ENCODE measurements around the gene CDH3. TPM values are rescaled to one million over a fixed set of nuclear protein-coding genes. Genes with fewer than 3 reads are reported as not detected.

Gene CDH3
- total RNA-seq, 2 experiments from 2014 or later, result 0.22 to 0.74 TPM

DNA sequence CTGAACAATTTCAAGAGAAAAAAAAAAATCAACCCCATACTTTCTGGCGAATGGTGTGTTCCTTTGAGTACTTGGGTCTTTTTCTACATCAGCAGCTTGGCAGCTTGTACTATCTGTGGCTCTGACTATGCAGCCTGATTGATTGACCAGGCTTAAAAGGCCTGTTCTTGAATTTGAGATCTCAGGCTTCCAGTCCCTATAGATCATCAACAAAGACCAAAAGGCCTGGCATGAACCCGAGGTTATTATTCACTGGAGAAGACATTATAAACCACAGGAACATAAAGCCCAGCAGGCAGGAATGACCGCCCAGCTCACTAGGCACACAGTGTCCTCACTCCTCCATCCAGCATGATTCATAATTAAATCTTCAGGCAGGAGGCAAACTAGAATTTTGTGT, 32.1 kb upstream of the CDH3 start:
- POLR2A ChIA-PET, result no interaction called here
- no peak overlapping the region for H3K27ac ChIP-seq (ENCODE audit: low read depth in 1 of 2, low read length in 2 of 2)
- CTCF ChIA-PET, result no interaction called here
- H3K4me3 Mint-ChIP-seq, result no peak overlapping the region
- no peaks in the 10 kb centered on the region for H3K27me3 Mint-ChIP-seq
- peaks cover 0 to 10% of the 10 kb centered on the region in 2 experiments for H3K9me3 ChIP-seq (ENCODE audit: control insufficient read depth in 1 of 2, insufficient read depth in 1 of 2, low read length in 2 of 2)
- intact Hi-C loops (cut with DNase I, micrococcal nuclease), result no loop called here
- H3K4me1 ChIP-seq (ENCODE audit: insufficient read depth, low read length), result no peaks in the 10 kb centered on the region
- no peaks in the 10 kb centered on the region for H3K36me3 ChIP-seq (ENCODE audit: insufficient read depth, low read length)
- ATAC-seq (ENCODE audit: poor library complexity) (no peak), DNase-seq (no peak)
- TF ChIP-seq, protein P1, sequence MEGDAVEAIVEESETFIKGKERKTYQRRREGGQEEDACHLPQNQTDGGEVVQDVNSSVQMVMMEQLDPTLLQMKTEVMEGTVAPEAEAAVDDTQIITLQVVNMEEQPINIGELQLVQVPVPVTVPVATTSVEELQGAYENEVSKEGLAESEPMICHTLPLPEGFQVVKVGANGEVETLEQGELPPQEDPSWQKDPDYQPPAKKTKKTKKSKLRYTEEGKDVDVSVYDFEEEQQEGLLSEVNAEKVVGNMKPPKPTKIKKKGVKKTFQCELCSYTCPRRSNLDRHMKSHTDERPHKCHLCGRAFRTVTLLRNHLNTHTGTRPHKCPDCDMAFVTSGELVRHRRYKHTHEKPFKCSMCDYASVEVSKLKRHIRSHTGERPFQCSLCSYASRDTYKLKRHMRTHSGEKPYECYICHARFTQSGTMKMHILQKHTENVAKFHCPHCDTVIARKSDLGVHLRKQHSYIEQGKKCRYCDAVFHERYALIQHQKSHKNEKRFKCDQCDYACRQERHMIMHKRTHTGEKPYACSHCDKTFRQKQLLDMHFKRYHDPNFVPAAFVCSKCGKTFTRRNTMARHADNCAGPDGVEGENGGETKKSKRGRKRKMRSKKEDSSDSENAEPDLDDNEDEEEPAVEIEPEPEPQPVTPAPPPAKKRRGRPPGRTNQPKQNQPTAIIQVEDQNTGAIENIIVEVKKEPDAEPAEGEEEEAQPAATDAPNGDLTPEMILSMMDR (IDR thresholded peaks at IDR 0.05), result no peak
- no peak overlapping the region for H3K4me3 ChIP-seq (ENCODE audit: low read length)
- no peaks in the 10 kb centered on the region for H3K9me3 Mint-ChIP-seq
- H3K36me3 Mint-ChIP-seq (ENCODE audit: low read depth), result no peaks in the 10 kb centered on the region
- H3K27me3 ChIP-seq (ENCODE audit: control insufficient read depth in 1 of 2, insufficient read depth in 2 of 2, low read length in 2 of 2), result no peaks in the 10 kb centered on the region
- H3K27ac Mint-ChIP-seq, result no peak overlapping the region
- H3K4me1 Mint-ChIP-seq (ENCODE audit: low read depth), result no peaks in the 10 kb centered on the region

DNA sequence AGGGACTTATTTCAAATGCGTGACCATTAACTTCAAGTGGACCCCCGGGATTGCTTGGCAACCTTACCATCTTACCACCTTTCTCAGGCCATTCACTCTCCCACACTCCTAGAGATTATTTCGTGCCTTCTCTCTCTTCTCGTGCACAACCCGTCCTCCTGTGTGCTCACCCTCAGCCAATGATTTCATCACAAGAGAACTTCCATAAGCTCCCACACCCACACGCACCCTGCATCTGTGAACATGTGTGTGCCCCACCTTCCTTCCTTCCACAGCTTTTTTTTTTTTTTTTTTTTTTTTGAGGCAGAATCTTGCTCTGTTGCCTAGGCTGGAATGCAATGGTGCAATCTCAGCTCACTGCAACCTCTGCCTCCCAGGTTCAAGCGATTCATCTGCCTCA, 27.4 kb upstream of the CDH3 start:
- Histone ChIP-seq H3K27me3 (ENCODE audit: control insufficient read depth in 1 of 2, insufficient read depth in 2 of 2, low read length in 2 of 2) (no peaks in the 10 kb centered on the region), H3K4me3 (ENCODE audit: low read length) (no peak overlapping the region), H3K36me3 (ENCODE audit: insufficient read depth, low read length) (no peaks in the 10 kb centered on the region), H3K9me3 (ENCODE audit: control insufficient read depth in 1 of 2, insufficient read depth in 1 of 2, low read length in 2 of 2) (peaks cover 0 to 7% of the 10 kb centered on the region in 2 experiments), H3K27ac (ENCODE audit: low read depth in 1 of 2, low read length in 2 of 2) (no peak overlapping the region), H3K4me1 (ENCODE audit: insufficient read depth, low read length) (no peaks in the 10 kb centered on the region)
- intact Hi-C loops (cut with DNase I, micrococcal nuclease), result no loop called here
- ChIA-PET POLR2A (no interaction called here), CTCF (interaction anchor here (0.7 kb wide), 1 partner anchor 110 kb away, joined by 3 read pairs; no protein-coding TSS in a partner anchor)
- no peak overlapping the region for H3K27ac Mint-ChIP-seq
- H3K36me3 Mint-ChIP-seq (ENCODE audit: low read depth), result no peaks in the 10 kb centered on the region
- H3K4me1 Mint-ChIP-seq (ENCODE audit: low read depth), result no peaks in the 10 kb centered on the region
- H3K9me3 Mint-ChIP-seq, result no peaks in the 10 kb centered on the region
- no peaks in the 10 kb centered on the region for H3K27me3 Mint-ChIP-seq
- no peak for ATAC-seq (ENCODE audit: poor library complexity)
- no peak overlapping the region for H3K4me3 Mint-ChIP-seq
- TF ChIP-seq, protein P1 (IDR thresholded peaks at IDR 0.05), result no peak
- no peak for DNase-seq

DNA sequence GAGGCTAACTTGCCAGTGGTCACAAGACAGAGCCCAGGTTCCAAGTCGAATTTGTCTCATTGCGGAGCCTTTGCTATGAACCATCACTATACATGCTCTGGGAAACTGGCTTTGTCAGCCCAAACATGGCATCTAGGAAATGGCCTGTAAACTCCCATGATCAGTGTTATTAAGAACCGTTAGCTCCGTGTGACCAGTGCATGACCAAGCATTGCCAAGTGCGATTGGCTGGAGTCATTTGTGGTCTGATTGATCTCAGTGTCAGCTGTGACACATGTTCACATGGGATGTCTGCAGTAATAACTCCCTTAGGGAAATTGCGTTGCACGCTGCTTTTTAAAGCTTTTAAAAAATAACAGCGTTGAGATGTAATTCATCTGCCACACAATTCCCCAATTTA, 18.6 kb upstream of the CDH3 start:
- DNase-seq (no peak), ATAC-seq (ENCODE audit: poor library complexity) (no peak)
- POLR2A ChIA-PET, result no interaction called here
- CTCF ChIA-PET, result no interaction called here
- peaks cover 9% of the 10 kb centered on the region for H3K27me3 Mint-ChIP-seq
- intact Hi-C loops (cut with DNase I, micrococcal nuclease), result no loop called here
- no peaks in the 10 kb centered on the region for H3K4me1 Mint-ChIP-seq (ENCODE audit: low read depth)
- no peak overlapping the region for H3K27ac Mint-ChIP-seq
- Histone ChIP-seq H3K4me3 (ENCODE audit: low read length) (no peak overlapping the region), H3K9me3 (ENCODE audit: control insufficient read depth in 1 of 2, insufficient read depth in 1 of 2, low read length in 2 of 2) (no peaks in the 10 kb centered on the region), H3K27ac (ENCODE audit: low read depth in 1 of 2, low read length in 2 of 2) (no peak overlapping the region), H3K27me3 (ENCODE audit: control insufficient read depth in 1 of 2, insufficient read depth in 2 of 2, low read length in 2 of 2) (no peaks in the 10 kb centered on the region), H3K36me3 (ENCODE audit: insufficient read depth, low read length) (no peaks in the 10 kb centered on the region), H3K4me1 (ENCODE audit: insufficient read depth, low read length) (no peaks in the 10 kb centered on the region)
- no peaks in the 10 kb centered on the region for H3K9me3 Mint-ChIP-seq
- TF ChIP-seq, protein P1 (IDR thresholded peaks at IDR 0.05), result no peak
- no peak overlapping the region for H3K4me3 Mint-ChIP-seq
- H3K36me3 Mint-ChIP-seq (ENCODE audit: low read depth), result no peaks in the 10 kb centered on the region

Data from CD4-positive, alpha-beta T cell (primary cell).